ENCODE measurements around the gene MED13L.

- TF ChIP-seq PKNOX1 (IDR thresholded peaks at IDR 0.05), result no peak
- no peak for TF ChIP-seq HDGF (IDR thresholded peaks at IDR 0.05; ENCODE audit: borderline replicate concordance)
- TF ChIP-seq SP1 (IDR thresholded peaks at IDR 0.05), result no peak
- no peak for TF ChIP-seq TARDBP (IDR thresholded peaks at IDR 0.05)
- no peak for TF ChIP-seq NFRKB (IDR thresholded peaks at IDR 0.05)
- no peak for TF ChIP-seq ELF4 (IDR thresholded peaks at IDR 0.05)
- no peak for TF ChIP-seq FOXM1 (IDR thresholded peaks at IDR 0.05; ENCODE audit: borderline replicate concordance)
- no peak for TF ChIP-seq BHLHE40 (IDR thresholded peaks at IDR 0.05; ENCODE audit: borderline replicate concordance)
- no peak for TF ChIP-seq SUZ12 (IDR thresholded peaks at IDR 0.05)
- no peak for TF ChIP-seq FOXK2 (IDR thresholded peaks at IDR 0.05)
- TF ChIP-seq ARNT (IDR thresholded peaks at IDR 0.05), result no peak
- TF ChIP-seq ZNF384 (IDR thresholded peaks at IDR 0.05), result no peak
- TF ChIP-seq FOXA1 (IDR thresholded peaks at IDR 0.05), result no peak
- TF ChIP-seq CTBP1 (IDR thresholded peaks at IDR 0.05; ENCODE audit: borderline replicate concordance), result no peak
Measured at GRCh38 chr12:116295327-116296263, 18.1 kb upstream of the MED13L start.

Data from HEK293T (cell line).